SK-N-MC (cell line): ENCODE results near the gene HS1BP3.

Source experiments
- EZH2 ChIP-seq: fragments of 200-600 bp; sonication (generic); IDR thresholded peaks from one replicate; pipeline ENCODE4 v1.6.1; 2017; ENCODE audit warnings: antibody characterized with exemption
- FOXP2 ChIP-seq: optimal IDR thresholded peaks from 2 replicates; pipeline ENCODE3; 2011; ENCODE audit warnings: mild to moderate bottlenecking, moderate library complexity; ENCODE audit not compliant: insufficient read depth; ENCODE audit errors: extremely low read length, control extremely low read depth
- POLR2AphosphoS5 ChIP-seq: IDR thresholded peaks from 2 replicates; pipeline ENCODE4 v1.6.1; 2012; ENCODE audit warnings: mild to moderate bottlenecking, low read depth, low read length, borderline replicate concordance

DNA sequence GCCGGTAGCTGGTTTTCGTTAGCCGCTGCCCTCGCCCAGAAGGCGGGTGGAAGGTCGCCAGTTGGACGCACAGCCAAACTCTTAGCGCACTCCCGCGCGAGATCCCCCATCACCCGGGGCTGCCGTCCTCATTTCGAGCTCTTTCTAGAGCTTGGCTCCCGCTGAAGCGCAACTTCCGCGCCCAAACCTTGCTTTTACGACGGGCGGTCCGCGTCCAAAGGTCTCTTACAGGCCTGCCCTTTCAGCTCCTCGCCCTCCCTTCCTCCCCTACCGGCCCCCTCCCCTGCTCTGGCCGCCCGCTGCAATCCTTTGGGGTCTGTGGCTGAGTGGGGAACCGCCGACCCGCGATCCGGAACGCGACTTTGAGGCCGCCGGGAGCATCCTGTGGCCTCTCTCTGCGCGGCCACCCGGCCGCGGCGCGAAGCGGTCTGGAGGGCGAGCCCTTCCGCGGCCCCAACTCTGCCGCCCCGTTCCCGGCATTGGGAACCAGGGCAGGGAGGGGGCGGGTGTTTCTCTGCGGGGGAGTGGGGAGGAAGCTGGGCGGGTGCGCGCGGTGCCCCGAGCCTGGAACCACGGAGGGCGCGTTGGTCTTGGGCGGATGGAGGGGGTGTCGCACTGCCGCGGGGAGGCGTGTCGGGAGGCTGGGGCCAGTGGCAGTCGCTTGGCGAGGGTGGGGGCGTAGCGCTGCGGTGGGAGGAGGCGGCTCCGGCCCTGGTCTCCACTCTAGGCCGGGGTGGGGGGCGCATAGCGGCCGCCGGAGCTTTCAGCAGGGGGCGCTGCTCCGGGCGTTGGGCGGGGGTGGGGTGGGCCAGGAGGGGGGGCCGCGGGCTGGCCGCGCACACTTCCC is 15.6 kb upstream of the HS1BP3 start, which contains the start of gene GDF7:
- TF ChIP-seq POLR2AphosphoS5 (no peak), EZH2 (peak; percentile 58), FOXP2 (no peak)
